ENCODE results near the gene KRTAP4-4.

DNA sequence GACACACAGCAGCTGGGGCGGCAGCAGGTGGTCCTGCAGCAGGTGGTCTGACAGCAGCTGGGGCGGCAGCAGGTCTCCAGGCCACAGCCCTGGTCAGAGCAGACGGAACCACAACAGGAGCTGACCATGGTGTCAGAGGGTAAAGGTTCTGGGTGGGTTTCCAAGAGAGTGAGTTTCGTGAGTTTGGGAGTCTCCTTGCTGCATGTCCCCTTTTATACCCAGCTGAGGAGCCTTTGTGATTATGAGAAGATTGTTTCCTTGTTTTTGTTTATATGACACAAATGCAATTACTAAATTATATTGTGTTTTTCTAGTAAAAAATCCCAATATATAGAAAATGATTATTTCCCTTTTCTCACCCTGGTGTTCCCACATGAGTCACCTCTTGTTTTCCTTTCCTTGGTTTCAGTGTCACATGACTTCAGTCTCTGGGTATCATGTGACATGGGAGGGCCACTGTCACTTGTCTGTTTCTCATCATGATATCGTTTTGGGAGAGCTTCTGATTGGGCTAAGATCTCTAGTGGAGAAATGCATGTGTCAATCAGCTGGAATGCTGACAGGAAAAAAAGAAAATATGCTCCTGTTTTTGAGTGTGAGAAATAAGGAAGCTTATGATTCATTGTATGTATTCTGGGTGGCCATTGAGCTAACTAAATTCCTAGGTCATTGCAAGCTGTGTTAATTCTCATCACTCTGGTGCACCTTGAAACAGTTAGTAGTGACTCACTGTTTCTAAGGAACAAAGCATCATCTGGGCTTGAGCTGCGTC is 20.0 kb downstream of the KRTAP4-4 start, which contains the start of gene KRTAP4-6:
- TF ChIP-seq, protein P1, sequence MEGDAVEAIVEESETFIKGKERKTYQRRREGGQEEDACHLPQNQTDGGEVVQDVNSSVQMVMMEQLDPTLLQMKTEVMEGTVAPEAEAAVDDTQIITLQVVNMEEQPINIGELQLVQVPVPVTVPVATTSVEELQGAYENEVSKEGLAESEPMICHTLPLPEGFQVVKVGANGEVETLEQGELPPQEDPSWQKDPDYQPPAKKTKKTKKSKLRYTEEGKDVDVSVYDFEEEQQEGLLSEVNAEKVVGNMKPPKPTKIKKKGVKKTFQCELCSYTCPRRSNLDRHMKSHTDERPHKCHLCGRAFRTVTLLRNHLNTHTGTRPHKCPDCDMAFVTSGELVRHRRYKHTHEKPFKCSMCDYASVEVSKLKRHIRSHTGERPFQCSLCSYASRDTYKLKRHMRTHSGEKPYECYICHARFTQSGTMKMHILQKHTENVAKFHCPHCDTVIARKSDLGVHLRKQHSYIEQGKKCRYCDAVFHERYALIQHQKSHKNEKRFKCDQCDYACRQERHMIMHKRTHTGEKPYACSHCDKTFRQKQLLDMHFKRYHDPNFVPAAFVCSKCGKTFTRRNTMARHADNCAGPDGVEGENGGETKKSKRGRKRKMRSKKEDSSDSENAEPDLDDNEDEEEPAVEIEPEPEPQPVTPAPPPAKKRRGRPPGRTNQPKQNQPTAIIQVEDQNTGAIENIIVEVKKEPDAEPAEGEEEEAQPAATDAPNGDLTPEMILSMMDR (IDR thresholded peaks at IDR 0.05), result no peak
- TF ChIP-seq POLR2A (IDR thresholded peaks at IDR 0.05), result no peak

Measured in right lobe of liver (tissue), 4 donors.